GM12878 (cell line): ENCODE measurements around the gene TRABD. TPM values are rescaled to one million over a fixed set of nuclear protein-coding genes. Genes with fewer than 3 reads are reported as not detected.

Experiments
- CHD1 ChIP-seq: IDR thresholded peaks from 2 replicates; pipeline ENCODE4 v1.6.1; 2012; ENCODE audit warnings: low read depth, low read length, improper control_type of control experiment
- CREB1 ChIP-seq: IDR thresholded peaks from 2 replicates; pipeline ENCODE4 v1.6.1; 2012; ENCODE audit warnings: low read depth, mild to moderate bottlenecking, inconsistent platforms
- ESRRA ChIP-seq: IDR thresholded peaks from 2 replicates; pipeline ENCODE4 v1.6.1; 2012; ENCODE audit warnings: mild to moderate bottlenecking, low read length, improper control_type of control experiment
- NBN ChIP-seq: fragments of 450-650 bp; IDR thresholded peaks from 2 replicates; pipeline ENCODE4 v1.6.1; 2016
- SMAD5 ChIP-seq: IDR thresholded peaks from 2 replicates; pipeline ENCODE4 v1.6.1; 2016; ENCODE audit warnings: antibody characterized with exemption, low read depth
- SMARCA5 ChIP-seq: fragments of 450-650 bp; IDR thresholded peaks from 2 replicates; pipeline ENCODE4 v1.6.1; 2017; ENCODE audit warnings: mild to moderate bottlenecking
- SREBF1 ChIP-seq: IDR thresholded peaks from 2 replicates; pipeline ENCODE4 v1.6.1; 2012; ENCODE audit warnings: mild to moderate bottlenecking, low read length
- ZBED1 ChIP-seq: IDR thresholded peaks from 2 replicates; pipeline ENCODE4 v1.6.1; 2016; ENCODE audit warnings: borderline replicate concordance
- ZNF24 ChIP-seq: fragments of 450-650 bp; IDR thresholded peaks from 2 replicates; pipeline ENCODE4 v1.6.1; 2017; ENCODE audit warnings: antibody characterized with exemption, mild to moderate bottlenecking
- polyA plus RNA-seq, 11 experiments: library from polyadenylated mRNA; depleted of rRNA in 4 of 11; unstranded in 6 of 11; stranded (reverse) in 5 of 11; fragments of >200 nt; fragmentation: Nextera tagmentation in 4 of 11; fragmentation: Illumina TruSeq in 1 of 11; extraction: Ambion mirVana in 4 of 11; extraction: Trizol in 1 of 11; gene quantifications; 1 replicate in 1 of 11; 2 replicates in 10 of 11; pipeline versions ENCODE4 v1.2.1 to v1.2.3, GENCODE V29; 2011 to 2016; ENCODE audit warnings: inconsistent platforms in 2 of 11, missing spikeins in 2 of 11, low read depth in 1 of 11
- total RNA-seq, 4 experiments: library from RNA; depleted of rRNA in 3 of 4; stranded (reverse); fragments of >200 nt in 3 of 4; fragmentation: Illumina TruSeq in 1 of 4; extraction: Trizol in 1 of 4; gene quantifications; 2 replicates each; pipeline versions ENCODE4 v1.2.1 to v1.2.3, GENCODE V29; 2013 to 2021
- TF ChIP-seq, protein P1 (sequence below): fragments of 450-650 bp; IDR thresholded peaks from 2 replicates; pipeline ENCODE4 v1.6.1; 2016; ENCODE audit warnings: mild to moderate bottlenecking
- TF ChIP-seq, protein P2 (sequence below): IDR thresholded peaks from 2 replicates; pipeline ENCODE4 v1.6.1; 2011; ENCODE audit warnings: borderline replicate concordance, low read depth, mild to moderate bottlenecking, moderate library complexity, low read length; ENCODE audit not compliant: insufficient read depth, poor library complexity, severe bottlenecking
- TF ChIP-seq, protein P3 (sequence below): fragments of 450-650 bp; IDR thresholded peaks from 2 replicates; pipeline ENCODE4 v1.6.1; 2017; ENCODE audit warnings: borderline replicate concordance
- TF ChIP-seq, protein P4 (sequence below): fragments of 450-650 bp; conservative IDR thresholded peaks from 2 replicates; pipeline ENCODE4 v1.6.1; 2017; ENCODE audit warnings: mild to moderate bottlenecking, moderate library complexity
- TF ChIP-seq, protein P5 (sequence below): fragments of 450-650 bp; IDR thresholded peaks from 2 replicates; pipeline ENCODE4 v1.6.1; 2017; ENCODE audit warnings: low read depth, mild to moderate bottlenecking, moderate library complexity

Gene TRABD
- total and polyA plus RNA-seq, 10 of the 15 experiments (the other 5 are each of a cell fraction or from before 2014, with no cell fraction given), result 0.43 to 116 (median 58.1) TPM

DNA sequence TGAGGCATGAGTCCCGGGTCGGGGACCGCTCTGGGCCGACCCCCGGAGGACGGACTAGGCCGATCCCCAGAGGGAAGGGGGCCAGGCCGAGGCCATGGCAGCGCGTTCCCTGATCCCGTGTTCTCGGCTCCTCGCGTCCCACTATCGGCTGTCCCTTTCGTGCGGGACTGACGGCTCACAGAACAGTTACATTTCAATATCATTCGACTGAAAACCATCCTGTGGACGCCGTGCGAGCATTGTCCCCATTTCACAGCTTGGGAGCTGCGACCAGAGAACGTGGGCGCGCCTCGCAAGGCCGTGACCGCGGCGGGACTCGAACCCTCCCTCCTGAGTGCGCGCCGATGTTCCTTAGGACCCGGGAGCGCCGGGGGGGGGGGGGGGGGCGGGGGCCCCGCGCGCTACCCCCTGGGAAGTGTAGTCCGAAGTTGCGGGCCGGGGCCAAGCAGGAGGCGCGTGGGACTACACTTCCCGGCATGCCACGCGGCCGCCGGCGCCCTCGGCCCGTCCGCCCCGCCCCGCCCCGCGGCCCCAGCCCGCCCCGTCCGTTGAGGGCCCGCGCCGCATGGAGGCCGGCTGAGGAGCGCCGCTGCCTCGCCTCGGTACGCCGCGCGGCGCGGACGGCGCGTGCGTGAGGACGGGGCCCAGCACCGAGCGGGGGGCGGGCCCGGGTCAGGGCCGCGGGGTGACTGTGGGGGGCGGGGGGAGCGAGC is at the start of gene TRABD (continued):
- TF ChIP-seq SMAD5 (no peak), NBN (peak; percentile 58; the same call in 1 of the 2 replicates), ZBED1 (no peak), CREB1 (no peak), SMARCA5 (0 out of 2 replicates have a peak, but pooled peaks have one; percentile 64), CHD1 (no peak), ESRRA (no peak), SREBF1 (peak; percentile 39; the same call in 1 of the 2 replicates), ZNF24 (no peak)
- TF ChIP-seq, protein P1, sequence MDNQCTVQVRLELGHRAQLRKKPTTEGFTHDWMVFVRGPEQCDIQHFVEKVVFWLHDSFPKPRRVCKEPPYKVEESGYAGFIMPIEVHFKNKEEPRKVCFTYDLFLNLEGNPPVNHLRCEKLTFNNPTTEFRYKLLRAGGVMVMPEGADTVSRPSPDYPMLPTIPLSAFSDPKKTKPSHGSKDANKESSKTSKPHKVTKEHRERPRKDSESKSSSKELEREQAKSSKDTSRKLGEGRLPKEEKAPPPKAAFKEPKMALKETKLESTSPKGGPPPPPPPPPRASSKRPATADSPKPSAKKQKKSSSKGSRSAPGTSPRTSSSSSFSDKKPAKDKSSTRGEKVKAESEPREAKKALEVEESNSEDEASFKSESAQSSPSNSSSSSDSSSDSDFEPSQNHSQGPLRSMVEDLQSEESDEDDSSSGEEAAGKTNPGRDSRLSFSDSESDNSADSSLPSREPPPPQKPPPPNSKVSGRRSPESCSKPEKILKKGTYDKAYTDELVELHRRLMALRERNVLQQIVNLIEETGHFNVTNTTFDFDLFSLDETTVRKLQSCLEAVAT, result no peak
- TF ChIP-seq, protein P2, sequence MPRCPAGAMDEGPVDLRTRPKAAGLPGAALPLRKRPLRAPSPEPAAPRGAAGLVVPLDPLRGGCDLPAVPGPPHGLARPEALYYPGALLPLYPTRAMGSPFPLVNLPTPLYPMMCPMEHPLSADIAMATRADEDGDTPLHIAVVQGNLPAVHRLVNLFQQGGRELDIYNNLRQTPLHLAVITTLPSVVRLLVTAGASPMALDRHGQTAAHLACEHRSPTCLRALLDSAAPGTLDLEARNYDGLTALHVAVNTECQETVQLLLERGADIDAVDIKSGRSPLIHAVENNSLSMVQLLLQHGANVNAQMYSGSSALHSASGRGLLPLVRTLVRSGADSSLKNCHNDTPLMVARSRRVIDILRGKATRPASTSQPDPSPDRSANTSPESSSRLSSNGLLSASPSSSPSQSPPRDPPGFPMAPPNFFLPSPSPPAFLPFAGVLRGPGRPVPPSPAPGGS, result no peak
- TF ChIP-seq, protein P3, sequence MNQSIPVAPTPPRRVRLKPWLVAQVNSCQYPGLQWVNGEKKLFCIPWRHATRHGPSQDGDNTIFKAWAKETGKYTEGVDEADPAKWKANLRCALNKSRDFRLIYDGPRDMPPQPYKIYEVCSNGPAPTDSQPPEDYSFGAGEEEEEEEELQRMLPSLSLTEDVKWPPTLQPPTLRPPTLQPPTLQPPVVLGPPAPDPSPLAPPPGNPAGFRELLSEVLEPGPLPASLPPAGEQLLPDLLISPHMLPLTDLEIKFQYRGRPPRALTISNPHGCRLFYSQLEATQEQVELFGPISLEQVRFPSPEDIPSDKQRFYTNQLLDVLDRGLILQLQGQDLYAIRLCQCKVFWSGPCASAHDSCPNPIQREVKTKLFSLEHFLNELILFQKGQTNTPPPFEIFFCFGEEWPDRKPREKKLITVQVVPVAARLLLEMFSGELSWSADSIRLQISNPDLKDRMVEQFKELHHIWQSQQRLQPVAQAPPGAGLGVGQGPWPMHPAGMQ, result no peak
- TF ChIP-seq, protein P4, sequence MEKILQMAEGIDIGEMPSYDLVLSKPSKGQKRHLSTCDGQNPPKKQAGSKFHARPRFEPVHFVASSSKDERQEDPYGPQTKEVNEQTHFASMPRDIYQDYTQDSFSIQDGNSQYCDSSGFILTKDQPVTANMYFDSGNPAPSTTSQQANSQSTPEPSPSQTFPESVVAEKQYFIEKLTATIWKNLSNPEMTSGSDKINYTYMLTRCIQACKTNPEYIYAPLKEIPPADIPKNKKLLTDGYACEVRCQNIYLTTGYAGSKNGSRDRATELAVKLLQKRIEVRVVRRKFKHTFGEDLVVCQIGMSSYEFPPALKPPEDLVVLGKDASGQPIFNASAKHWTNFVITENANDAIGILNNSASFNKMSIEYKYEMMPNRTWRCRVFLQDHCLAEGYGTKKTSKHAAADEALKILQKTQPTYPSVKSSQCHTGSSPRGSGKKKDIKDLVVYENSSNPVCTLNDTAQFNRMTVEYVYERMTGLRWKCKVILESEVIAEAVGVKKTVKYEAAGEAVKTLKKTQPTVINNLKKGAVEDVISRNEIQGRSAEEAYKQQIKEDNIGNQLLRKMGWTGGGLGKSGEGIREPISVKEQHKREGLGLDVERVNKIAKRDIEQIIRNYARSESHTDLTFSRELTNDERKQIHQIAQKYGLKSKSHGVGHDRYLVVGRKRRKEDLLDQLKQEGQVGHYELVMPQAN, result 0 out of 2 replicates have a peak, but pooled peaks have one; percentile 38
- TF ChIP-seq, protein P5, sequence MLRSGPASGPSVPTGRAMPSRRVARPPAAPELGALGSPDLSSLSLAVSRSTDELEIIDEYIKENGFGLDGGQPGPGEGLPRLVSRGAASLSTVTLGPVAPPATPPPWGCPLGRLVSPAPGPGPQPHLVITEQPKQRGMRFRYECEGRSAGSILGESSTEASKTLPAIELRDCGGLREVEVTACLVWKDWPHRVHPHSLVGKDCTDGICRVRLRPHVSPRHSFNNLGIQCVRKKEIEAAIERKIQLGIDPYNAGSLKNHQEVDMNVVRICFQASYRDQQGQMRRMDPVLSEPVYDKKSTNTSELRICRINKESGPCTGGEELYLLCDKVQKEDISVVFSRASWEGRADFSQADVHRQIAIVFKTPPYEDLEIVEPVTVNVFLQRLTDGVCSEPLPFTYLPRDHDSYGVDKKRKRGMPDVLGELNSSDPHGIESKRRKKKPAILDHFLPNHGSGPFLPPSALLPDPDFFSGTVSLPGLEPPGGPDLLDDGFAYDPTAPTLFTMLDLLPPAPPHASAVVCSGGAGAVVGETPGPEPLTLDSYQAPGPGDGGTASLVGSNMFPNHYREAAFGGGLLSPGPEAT, result peak; percentile 66
